Activated CD8-positive, alpha-beta memory T cell treated with anti-CD3 and anti-CD28 coated beads for 1 hour (primary cell): Measurements from ENCODE around the gene CES2.

ENCODE experiments used
- DNase-seq, 2 donors: peaks; one replicate each; pipeline ENCODE4 v3.0.0-alpha.2; 2020; ENCODE audit warnings: low read depth in 1 of 2; ENCODE audit errors: extremely low read depth in 1 of 2

CES2 gene

GRCh38 chr16:66902648-66903543, 32.4 kb upstream of the CES2 start:
- no peak for DNase-seq

DNA sequence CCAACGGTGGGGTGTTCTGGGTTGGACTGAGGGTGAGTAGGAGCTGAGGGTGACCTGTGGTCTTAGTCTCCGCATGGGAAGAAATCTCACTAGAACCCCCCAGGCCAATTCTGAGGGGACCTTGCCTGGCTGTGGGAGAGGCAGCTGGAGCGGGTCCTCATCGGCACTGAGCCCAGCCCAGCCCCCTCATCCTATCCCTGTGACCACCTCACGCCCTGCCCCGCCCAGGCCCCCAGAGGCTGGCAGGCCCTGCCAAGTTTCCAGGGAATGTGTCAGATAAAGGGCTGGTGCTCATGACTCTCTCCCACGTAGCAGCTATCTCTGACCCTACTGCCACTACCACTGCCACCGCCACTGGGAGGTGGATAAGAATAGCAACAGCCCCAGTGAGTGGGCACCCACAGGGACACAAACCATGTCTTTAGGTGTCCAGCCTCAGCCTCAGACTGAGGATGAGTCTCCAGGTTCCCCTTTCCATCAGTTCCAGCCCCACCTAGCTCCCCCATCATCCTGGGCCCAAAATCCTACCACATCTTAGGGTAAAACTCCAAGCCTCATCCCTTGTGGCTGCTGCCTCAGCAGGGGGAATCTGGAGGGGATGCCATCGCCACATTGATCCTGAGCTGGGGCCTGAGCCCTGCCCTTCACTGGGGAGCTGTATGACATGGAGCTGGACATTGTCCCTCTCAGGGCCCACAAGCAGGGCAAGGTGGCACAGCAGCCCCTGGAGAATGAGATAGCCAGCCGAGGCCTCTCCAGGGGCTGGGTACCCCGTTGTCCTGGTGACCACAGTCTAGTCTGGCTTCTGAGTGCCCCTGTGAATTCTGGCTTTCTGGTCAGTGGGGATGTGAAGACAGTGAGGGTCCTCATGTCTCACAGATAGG, 31.5 kb upstream of the CES2 start:
- no peak for DNase-seq

DNA sequence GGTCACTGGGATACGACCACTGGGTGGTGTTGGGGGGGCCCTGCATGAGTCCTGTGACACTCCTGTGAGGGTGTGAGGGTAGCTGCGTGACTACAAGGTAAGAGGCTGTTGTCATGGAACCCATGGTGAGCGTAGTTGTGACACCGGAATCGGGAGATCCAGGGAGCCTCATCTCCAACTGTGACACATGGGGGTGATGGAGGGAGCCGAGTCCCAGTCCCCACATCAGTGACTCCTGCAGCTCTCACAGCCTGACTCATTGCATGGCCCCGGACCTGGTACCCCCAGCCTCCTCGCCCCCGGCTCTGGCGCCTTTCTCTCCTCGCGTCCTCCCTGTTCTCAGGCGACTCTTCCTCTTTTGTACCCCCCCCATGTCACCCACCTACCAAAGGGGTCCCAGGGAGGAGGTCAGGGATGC, 30.9 kb upstream of the CES2 start:
- no peak for DNase-seq

DNA sequence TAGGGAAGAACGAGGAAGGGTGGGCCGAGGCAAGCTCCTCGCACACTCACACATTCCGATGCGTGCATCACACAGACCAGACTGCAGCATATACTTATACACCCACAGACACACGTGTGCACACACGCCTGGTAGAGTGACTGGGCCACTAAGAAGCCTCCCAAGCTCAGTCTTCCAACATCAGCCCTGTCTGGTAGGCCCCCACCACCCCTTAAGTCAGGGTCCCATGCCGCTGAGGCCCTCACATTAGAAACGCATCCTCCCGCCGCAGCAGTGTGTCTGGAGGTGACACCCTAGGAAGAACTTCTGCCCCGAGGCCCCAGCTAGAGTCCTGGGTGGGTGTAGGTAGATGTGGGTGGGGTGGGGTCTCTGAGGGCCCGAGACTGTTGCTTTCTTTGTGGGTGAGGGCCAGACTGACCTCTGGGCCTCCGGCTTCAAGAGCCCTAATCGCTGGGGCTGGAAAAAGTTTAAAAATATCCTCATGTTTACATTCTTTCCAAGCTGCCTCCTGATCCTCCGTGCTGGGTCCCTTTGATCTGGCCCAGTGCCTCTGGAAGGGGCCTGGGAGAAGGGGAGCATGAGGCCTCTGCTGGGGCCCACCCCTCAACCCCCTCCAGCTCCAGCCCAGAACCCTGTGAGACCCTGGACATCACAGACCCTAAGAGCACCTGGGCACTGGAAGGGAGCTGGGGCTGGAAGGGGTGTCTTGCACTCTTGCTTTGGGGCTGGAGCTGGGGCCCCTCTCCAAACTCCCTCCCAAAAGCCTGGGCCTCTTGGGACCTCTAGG, 30.3 kb upstream of the CES2 start:
- DNase-seq: no peak

GRCh38 chr16:66905633-66906539, 29.4 kb upstream of the CES2 start:
- no peak for DNase-seq

- DNase-seq: no peak
These were observed 28.1 kb upstream of the CES2 start for GRCh38 chr16:66906916-66907836.

GRCh38 chr16:66908116-66908515, 27.2 kb upstream of the CES2 start:
- DNase-seq: no peak

DNA sequence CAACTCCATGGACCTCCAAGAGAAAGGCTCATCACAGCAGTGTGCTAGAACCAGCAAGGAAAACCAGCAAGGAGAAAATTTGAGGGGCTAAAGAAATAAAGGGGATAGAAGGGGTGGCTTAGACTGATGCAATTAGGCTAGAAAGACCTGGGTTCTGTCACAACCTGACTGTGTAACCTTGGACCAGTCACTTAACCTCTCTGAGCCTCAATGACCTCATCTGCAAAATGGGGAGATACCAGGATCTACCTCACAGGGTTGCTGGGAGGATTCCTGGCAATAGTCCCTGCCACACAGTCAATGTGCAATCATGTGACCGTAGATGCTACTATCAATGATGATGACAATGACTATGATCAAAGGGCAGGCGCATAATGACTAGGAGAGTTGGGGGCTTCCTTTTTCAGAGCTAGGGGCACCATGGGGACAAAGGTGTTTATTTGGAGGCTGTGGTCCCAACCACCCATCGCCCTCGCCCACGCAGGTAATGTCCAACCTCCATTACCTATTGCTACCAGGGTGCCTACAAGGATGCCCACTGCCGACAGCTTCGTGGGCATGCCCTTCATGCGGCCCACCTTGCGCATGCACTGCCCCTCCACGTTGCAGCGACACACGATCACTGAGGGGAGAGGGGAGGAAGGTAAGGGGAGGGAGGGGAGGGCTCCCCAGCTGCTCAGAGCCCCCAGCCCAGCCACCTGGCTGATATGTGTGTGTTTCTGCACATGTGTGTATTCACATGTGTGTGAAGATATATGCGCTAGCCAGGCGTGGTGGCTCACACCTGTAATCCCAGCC, 26.4 kb upstream of the CES2 start:
- no peak for DNase-seq

GRCh38 chr16:66910175-66910940, 25.0 kb upstream of the CES2 start:
- DNase-seq: no peak

DNA sequence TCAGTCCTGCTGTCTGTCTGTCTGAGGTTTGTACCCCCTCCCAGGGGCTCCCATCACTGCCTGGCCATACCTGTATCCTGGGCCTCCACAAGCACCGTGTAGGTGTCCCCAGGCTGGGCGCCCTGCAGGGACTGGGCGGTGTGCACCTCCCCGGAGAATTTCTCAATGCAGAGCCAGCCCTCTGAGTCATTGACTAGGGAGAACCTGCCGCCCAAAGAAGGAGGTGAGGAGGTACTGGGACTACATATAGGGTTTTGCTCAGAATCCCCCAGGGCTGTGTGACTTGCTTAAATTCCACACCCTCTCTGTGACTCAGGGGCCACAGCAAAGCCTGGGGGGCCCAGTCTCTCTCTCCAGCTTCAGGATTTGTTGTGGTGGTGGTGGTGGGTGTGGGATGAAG, 24.2 kb upstream of the CES2 start:
- DNase-seq: no peak

DNA sequence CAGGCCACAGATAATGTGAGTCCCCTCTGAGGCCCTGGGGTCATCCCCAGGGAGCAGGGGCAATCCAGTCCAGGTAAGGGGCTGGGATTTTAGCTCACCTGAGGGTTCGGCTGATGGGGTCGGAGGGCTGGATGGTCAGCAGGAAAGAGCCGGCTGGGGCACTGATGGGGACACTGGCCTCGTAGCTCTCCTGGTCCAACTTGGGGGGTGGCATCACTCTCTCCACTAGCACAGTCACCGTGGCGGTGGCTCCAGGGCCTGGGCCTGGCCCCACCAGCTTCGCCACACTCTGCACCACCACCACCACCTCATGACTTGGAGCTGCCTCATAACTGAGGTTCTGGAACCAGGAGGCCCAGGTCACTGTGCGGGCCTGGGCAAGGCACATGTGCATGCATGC, 23.5 kb upstream of the CES2 start:
- no peak for DNase-seq

- no peak for DNase-seq
These were observed 22.2 kb upstream of the CES2 start for GRCh38 chr16:66913081-66913480.

- DNase-seq: no peak
These were observed 21.6 kb upstream of the CES2 start for GRCh38 chr16:66913711-66914110.

GRCh38 chr16:66914541-66914940, 20.8 kb upstream of the CES2 start:
- DNase-seq: no peak

DNA sequence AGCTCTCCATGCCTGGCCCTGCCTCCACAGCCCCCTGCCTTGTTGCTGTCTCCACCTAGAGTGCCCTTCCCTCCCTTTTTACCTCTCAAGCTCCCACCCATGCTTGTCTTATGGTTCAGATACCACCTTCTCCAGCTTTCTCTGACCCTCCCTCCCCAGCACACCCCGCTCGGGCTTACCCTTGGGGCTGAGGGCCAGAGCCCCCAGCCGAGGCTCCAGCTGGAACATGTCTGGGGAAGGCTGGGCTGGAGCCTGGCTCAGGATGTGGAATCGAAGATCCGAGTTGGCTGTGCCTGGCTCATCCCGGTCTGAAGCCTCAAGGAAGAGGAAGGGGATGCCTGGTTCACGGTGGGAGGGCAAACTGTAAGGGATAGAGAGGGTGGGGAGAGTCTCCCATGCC, 20.3 kb upstream of the CES2 start:
- no peak for DNase-seq

GRCh38 chr16:66916518-66916917, 18.8 kb upstream of the CES2 start:
- DNase-seq: no peak

- DNase-seq: no peak
These were observed 17.6 kb upstream of the CES2 start for GRCh38 chr16:66917741-66918140.
